Measurements from ENCODE around the gene ADRA2C. TPM values are rescaled to one million over a fixed set of nuclear protein-coding genes. Genes with fewer than 3 reads are reported as not detected.
"Not testable (repeated sequence)": the region's sequence is repeated elsewhere in the genome, so short reads cannot be mapped to it uniquely, and the experiment has no call there.

Gene ADRA2C
- total RNA-seq, 1 donor from 2014 or later: 17.2 TPM

DNA sequence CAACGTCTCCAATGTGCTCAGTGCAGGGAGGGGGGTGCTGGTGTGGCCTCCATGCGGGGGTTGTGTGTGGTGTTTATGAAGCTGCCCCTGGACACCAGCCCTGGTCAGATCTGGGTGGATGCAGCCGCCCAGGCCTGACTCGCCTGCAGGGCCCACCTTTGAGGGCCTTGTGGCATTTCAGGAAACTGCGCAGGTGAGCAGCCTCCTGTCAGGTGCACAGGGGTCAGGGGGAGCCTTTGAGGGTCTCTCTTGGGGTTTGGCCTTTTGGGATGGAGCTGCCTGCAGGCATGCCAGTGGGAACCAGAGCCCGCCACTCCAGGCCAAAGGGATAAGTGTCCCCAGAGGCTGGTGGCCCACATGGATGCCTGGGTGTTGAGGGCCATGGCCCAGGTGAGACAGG, 45.4 kb downstream of the ADRA2C start:
- Histone ChIP-seq H3K4me3 (no peak overlapping the region), H3K27me3 (no peaks in the 10 kb centered on the region), H3K27ac (no peak overlapping the region), H3K4me1 (no peaks in the 10 kb centered on the region), H3K36me3 (no peaks in the 10 kb centered on the region), H3K9me3 (no peaks in the 10 kb centered on the region)
- intact Hi-C loops (cut with DNase I): no loop called here
- TF ChIP-seq, protein P1, sequence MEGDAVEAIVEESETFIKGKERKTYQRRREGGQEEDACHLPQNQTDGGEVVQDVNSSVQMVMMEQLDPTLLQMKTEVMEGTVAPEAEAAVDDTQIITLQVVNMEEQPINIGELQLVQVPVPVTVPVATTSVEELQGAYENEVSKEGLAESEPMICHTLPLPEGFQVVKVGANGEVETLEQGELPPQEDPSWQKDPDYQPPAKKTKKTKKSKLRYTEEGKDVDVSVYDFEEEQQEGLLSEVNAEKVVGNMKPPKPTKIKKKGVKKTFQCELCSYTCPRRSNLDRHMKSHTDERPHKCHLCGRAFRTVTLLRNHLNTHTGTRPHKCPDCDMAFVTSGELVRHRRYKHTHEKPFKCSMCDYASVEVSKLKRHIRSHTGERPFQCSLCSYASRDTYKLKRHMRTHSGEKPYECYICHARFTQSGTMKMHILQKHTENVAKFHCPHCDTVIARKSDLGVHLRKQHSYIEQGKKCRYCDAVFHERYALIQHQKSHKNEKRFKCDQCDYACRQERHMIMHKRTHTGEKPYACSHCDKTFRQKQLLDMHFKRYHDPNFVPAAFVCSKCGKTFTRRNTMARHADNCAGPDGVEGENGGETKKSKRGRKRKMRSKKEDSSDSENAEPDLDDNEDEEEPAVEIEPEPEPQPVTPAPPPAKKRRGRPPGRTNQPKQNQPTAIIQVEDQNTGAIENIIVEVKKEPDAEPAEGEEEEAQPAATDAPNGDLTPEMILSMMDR (IDR thresholded peaks at IDR 0.05): no peak
- TF ChIP-seq POLR2A (IDR thresholded peaks at IDR 0.05) (no peak), POLR2AphosphoS5 (IDR thresholded peaks at IDR 0.05; ENCODE audit: insufficient read depth in 1 of 2, low read depth in 1 of 2) (no peak)
- no peak for DNase-seq (ENCODE audit: extremely low spot score in 2 of 2)

DNA sequence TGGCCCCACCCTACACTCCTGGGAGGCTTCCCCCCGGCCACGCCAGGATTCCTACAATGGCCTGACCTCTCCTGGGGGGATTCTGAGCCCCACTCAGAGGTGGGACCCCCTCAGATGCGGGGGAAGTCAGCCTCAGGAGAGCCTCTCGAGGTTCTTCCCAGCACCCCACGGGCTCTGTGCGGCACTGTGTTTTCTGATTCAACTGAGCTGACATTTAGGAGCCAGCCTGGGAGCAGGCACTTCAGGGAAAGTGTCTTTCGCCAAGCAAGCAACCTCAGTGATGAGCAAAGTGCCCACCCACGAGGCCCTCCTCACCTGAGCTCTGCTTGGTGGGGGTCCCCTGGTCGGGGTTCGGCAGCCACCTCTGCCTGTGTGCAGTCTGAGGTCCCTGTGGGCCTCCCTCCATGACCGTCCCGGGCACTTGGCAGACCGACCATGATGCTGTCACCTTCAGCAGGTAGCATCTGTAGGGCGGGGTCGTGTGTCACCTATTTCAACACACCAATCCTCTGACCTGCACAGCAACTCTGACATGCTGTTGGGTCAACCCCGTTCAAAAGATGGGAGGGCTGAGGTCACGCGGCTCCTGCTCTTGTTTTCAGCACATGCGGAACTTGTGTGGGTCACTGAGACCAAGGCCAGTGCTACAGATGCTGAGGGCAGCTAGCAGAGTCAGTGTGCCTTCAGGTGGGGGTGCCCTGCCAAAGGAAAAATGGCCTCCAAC, 46.2 kb downstream of the ADRA2C start:
- TF ChIP-seq POLR2A (IDR thresholded peaks at IDR 0.05) (no peak), POLR2AphosphoS5 (IDR thresholded peaks at IDR 0.05; ENCODE audit: insufficient read depth in 1 of 2, low read depth in 1 of 2) (no peak)
- TF ChIP-seq, protein P1 (IDR thresholded peaks at IDR 0.05): no peak
- DNase-seq (ENCODE audit: extremely low spot score in 2 of 2): no peak
- Histone ChIP-seq H3K36me3 (no peaks in the 10 kb centered on the region), H3K27me3 (no peaks in the 10 kb centered on the region), H3K9me3 (no peaks in the 10 kb centered on the region), H3K27ac (no peak overlapping the region), H3K4me3 (no peak overlapping the region), H3K4me1 (no peaks in the 10 kb centered on the region)
- intact Hi-C loops (cut with DNase I): no loop called here

DNA sequence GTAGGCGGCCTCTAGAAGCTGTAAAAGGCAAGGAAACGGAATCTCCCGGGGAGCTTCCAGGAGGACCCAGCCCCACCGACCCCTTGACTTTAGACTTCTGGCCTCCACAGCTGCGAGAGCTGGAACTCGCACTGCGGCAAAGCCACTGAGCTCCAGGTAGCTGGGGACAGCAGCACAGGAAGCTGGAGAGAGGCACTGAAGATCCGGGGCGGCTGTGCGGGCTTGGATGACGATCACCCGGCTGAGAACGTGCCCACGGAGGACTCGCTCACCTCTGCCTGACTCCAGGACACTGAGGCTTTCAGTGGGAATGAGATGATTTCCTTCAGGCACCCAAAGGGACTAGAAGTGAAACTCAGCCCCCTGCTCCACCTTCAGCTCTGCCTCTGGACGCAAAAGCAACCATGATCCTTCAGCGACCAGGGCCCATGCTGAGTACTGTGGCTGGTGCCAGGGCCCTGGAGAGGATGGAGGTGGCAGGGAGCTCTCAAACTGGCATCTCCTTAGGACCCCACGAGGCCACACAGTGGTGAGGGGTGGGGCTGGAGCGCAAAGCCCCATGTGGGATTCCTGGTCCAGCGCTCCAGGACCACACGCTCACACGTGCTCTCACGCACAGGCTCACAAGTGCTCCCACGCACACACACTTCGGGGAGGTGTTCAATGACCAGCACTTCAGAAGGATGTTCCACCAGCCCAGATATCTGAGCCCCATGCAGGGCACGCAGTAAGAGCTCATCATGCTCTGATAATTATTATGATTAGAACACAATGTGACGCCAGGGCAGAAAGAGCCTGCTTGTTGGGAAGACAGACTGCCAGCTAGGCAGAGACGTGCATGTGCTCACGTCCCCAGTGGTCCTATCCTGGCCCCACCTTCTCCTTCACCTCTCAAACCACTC, 47.2 kb downstream of the ADRA2C start:
- no peak overlapping the region for H3K27ac ChIP-seq
- intact Hi-C loops (cut with DNase I): no loop called here

DNA sequence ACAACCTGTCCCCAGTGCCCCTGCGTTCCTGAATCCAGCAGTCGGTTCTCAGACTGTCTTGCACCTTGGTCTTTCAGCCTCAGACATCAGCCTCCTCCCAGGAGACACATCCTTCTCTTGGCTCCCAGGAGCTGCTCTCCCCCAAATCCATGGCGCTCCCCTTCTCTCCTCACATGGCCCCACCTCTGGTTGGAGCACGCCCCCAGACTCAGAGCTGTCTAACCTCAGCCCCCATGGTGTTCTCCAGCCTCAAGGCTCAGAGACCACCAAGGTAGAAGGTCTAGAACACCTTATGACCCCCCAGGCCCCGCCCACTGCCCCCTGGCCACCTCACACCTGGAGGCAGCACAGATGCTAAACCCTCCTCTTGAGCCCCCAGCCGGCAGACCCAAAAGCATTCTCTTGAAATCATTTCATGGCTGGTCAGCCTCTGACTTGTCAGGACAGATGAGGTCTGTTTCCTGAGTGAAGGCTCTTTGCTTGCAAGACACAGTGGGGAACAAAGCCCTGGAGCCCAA, 47.9 kb downstream of the ADRA2C start:
- Histone ChIP-seq H3K36me3 (no peaks in the 10 kb centered on the region), H3K4me1 (no peaks in the 10 kb centered on the region), H3K9me3 (no peaks in the 10 kb centered on the region), H3K27ac (no peak overlapping the region), H3K27me3 (no peaks in the 10 kb centered on the region), H3K4me3 (no peak overlapping the region)
- intact Hi-C loops (cut with DNase I): no loop called here
- TF ChIP-seq POLR2AphosphoS5 (IDR thresholded peaks at IDR 0.05; ENCODE audit: insufficient read depth in 1 of 2, low read depth in 1 of 2) (no peak), POLR2A (IDR thresholded peaks at IDR 0.05) (no peak)
- TF ChIP-seq, protein P1 (IDR thresholded peaks at IDR 0.05): no peak
- DNase-seq (ENCODE audit: extremely low spot score in 2 of 2): no peak

More for the DNA sequence above, 47.2 kb downstream of the ADRA2C start:
- TF ChIP-seq POLR2AphosphoS5 (IDR thresholded peaks at IDR 0.05; ENCODE audit: insufficient read depth in 1 of 2, low read depth in 1 of 2): no peak
- no peak for TF ChIP-seq POLR2A (IDR thresholded peaks at IDR 0.05)
- TF ChIP-seq, protein P1 (IDR thresholded peaks at IDR 0.05): no peak
- no peak for DNase-seq (ENCODE audit: extremely low spot score in 2 of 2)
- Histone ChIP-seq H3K9me3 (no peaks in the 10 kb centered on the region), H3K4me1 (no peaks in the 10 kb centered on the region), H3K27me3 (no peaks in the 10 kb centered on the region), H3K36me3 (no peaks in the 10 kb centered on the region), H3K4me3 (no peak overlapping the region)

DNA sequence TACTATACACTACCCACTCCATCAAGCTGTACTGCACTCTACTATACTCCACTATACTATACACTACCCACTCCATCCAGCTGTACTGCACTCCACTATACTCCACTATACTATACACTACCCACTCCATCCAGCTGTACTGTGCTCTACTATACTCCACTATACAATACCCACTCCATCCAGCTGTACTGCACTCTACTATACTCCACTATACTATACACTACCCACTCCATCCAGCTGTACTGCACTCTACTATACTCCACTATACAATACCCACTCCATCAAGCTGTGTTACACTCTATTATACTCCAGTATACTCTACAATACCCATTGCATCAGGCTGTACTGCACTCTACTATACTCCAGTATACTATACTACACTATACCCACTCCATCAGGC, 48.7 kb downstream of the ADRA2C start:
- H3K36me3 ChIP-seq; intact Hi-C loops (cut with DNase I); H3K4me3 ChIP-seq; H3K4me1 ChIP-seq; H3K27me3 ChIP-seq; H3K9me3 ChIP-seq; DNase-seq (ENCODE audit: extremely low spot score in 2 of 2); H3K27ac ChIP-seq: not testable (repeated sequence)
